Retinal pigment epithelial cell (primary cell): Measurements from ENCODE around the gene RAPGEF6.

Experiments used
- DNase-seq: peaks from one replicate; pipeline ENCODE4 v3.0.0-alpha.2; 2010; ENCODE audit warnings: low read depth
- H3K4me3 ChIP-seq: 2 replicates; pipeline ENCODE4 v1.5.1; 2011; ENCODE audit warnings: mild to moderate bottlenecking, low read length, control low read depth, moderate library complexity
- CTCF ChIP-seq: conservative IDR thresholded peaks from 2 replicates; pipeline ENCODE4 v1.5.1; 2011; ENCODE audit warnings: low read depth, low read length, control low read depth, inconsistent platforms

The RAPGEF6 gene

GRCh38 chr5:131436081-131436480, 198.9 kb downstream of the RAPGEF6 start:
- H3K4me3 ChIP-seq = no peak overlapping the region
- DNase-seq = no peak
- TF ChIP-seq CTCF = no peak

- no peak overlapping the region for H3K4me3 ChIP-seq
- no peak for TF ChIP-seq CTCF
- DNase-seq = no peak
Observed at GRCh38 chr5:131433109-131433508, 201.9 kb downstream of the RAPGEF6 start.

GRCh38 chr5:131431794-131432193, 203.2 kb downstream of the RAPGEF6 start:
- H3K4me3 ChIP-seq = no peak overlapping the region
- TF ChIP-seq CTCF = no peak
- DNase-seq = no peak

- no peak for DNase-seq
- no peak for TF ChIP-seq CTCF
- H3K4me3 ChIP-seq = no peak overlapping the region
Observed at GRCh38 chr5:131430794-131431193, 204.2 kb downstream of the RAPGEF6 start.

GRCh38 chr5:131426011-131426410, 209.0 kb downstream of the RAPGEF6 start:
- H3K4me3 ChIP-seq = no peak overlapping the region
- DNase-seq = no peak
- no peak for TF ChIP-seq CTCF

GRCh38 chr5:131423056-131423455, 212.0 kb downstream of the RAPGEF6 start:
- no peak for DNase-seq
- no peak overlapping the region for H3K4me3 ChIP-seq
- TF ChIP-seq CTCF = peak; percentile 59

- no peak overlapping the region for H3K4me3 ChIP-seq
- no peak for TF ChIP-seq CTCF
- DNase-seq = no peak
Observed at GRCh38 chr5:131419877-131420276, 215.2 kb downstream of the RAPGEF6 start.
